GM19035 (cell line): Measurements from ENCODE around the gene KIF18B.

Experiments used
- ATAC-seq: cut with Tn5 transposase; IDR thresholded peaks from one replicate; pipeline ENCODE4 v1.9.1; 2021; ENCODE audit not compliant: unreplicated experiment

Gene KIF18B

DNA sequence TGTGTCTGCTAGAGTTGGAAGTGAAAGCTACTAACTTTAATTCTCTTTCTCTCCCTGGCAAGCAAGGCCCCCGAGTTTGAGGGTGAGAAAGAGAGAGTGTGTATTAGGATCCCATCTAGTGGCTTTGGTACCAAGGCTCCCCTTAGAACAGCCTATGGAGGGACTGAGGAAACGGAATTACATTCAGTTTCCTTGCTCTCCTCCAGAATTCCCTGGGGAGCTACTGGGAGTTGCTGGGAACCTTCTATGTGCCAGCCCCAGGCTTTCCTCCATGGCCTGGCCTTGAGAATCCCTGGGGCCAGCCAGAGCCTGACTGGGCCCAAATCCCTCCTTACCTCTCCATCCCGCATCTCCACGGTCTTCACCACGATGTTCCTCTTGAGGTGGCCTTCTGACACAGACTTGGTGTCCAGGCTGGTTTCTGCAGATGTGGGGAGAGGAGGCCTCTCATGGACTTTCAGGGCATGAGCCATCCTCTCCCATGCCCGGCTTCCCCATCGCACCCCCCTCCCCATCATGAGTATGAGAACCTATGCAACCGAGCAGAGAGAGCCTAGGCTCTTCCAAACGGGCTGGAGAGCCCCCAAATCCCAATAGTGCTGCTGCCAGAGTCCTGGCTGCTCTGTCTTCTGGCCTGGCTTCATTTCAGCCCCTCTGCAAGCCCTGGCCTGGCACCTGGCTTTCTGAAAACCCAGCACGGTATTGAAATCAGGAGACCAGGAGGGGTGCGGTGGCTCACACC, 39.7 kb downstream of the KIF18B start:
- no peak for ATAC-seq

GRCh38 chr17:44906763-44907728, 40.5 kb downstream of the KIF18B start:
- no peak for ATAC-seq

DNA sequence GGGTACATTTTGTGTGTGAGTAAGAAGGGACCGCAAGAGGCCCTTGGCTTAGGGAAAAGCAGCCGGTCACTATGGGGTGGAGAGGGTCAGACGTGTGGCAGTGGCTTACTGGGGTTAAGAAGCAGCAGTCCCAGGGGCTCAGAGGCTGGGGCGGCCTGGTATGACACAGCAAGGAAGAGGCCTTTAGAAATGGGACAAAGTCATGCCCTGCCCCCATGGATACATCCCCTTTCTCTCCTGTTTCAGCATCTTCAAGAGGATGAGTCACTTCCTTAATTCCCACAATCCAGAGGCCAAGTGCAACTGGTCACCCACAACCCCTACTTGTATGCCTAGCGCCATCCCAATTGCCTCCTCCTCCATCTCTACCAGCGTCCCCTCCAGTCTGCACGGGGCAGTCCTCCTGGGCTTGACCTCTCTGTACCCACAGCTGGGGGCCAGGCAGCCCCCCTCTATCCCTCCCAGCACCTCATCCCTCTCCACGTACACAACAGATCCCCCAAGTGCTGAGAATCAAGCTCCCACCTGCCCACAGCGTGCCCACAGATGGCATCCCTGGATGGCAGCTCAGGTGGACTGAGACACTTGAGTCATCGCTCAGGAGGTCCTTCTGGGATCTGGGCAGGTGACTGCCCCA, 41.4 kb downstream of the KIF18B start:
- no peak for ATAC-seq

- no peak for ATAC-seq
Measured at GRCh38 chr17:44905006-44906000, 42.3 kb downstream of the KIF18B start.

- no peak for ATAC-seq
Measured at GRCh38 chr17:44904001-44904984, 43.3 kb downstream of the KIF18B start.

GRCh38 chr17:44903012-44903685, 44.4 kb downstream of the KIF18B start:
- ATAC-seq: no peak

- no peak for ATAC-seq
Measured at GRCh38 chr17:44902135-44902760, 45.3 kb downstream of the KIF18B start.

DNA sequence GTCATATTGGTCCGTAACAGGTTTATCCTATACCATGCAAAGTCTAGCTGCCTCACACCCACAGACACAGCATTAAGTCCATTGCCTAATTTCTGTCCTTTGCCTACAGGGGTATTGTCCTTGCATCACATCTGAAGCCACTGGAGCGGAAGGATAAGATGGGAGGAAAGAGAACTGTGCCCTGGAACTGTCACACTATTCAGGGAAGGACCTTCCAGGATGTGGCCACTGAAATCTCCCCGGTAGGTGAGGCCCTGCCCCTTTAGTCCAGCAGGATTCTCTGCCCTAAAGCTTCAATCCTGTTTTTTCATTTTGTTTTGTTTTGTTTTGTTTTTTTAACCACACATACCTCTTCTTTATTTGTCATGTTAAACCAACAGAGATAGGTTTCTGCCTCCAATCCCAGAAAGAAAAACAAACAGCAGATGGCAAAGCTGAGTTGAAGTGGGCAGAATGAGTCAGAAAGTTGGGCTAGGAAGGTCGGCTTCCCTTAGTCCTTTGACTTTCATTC, 46.1 kb downstream of the KIF18B start:
- ATAC-seq: no peak

DNA sequence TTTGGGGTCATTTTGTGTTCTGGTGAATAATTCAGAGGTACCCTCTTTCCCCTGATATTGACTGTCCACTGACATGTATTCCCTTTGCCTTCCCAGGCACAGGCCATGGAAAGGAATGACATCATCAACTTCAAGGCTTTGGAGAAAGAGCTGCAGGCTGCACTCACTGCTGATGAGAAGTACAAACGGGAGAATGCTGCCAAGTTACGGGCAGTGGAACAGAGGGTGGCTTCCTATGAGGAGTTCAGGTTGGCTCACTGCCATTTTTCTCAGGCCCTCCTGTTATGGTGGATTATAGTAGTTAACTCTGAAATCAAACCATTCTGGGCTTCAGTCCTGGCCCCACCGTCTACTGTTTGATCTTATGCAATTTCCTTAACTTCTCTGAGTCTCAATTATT, 46.7 kb downstream of the KIF18B start:
- ATAC-seq: no peak

GRCh38 chr17:44899074-44899782, 48.3 kb downstream of the KIF18B start, which contains the start of gene EFTUD2:
TSS of gene EFTUD2 (minus strand) at chr17:44899445. CDS start at chr17:44894521, 4,924 bp downstream.
- ATAC-seq: peak; percentile 81

DNA sequence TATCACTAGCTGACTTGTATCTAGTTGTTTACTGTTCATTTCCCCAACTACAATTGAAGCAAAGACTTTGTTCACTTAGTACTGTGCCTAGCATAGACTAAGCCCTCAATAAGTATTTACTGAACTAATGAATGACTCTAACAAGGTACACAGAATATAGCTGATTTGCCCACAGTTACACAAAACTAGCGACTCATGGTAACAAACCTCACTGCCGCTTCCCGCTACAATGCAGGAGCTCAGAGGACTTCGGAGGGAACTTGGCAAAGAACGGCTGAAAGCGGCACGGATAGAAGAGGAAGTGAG, 48.9 kb downstream of the KIF18B start:
- ATAC-seq: no peak

- no peak for ATAC-seq
Measured at GRCh38 chr17:44894642-44895041, 52.9 kb downstream of the KIF18B start.

- ATAC-seq: no peak
Measured at GRCh38 chr17:44892250-44892649, 55.3 kb downstream of the KIF18B start.

- no peak for ATAC-seq
Measured at GRCh38 chr17:44889003-44889402, 58.6 kb downstream of the KIF18B start.

DNA sequence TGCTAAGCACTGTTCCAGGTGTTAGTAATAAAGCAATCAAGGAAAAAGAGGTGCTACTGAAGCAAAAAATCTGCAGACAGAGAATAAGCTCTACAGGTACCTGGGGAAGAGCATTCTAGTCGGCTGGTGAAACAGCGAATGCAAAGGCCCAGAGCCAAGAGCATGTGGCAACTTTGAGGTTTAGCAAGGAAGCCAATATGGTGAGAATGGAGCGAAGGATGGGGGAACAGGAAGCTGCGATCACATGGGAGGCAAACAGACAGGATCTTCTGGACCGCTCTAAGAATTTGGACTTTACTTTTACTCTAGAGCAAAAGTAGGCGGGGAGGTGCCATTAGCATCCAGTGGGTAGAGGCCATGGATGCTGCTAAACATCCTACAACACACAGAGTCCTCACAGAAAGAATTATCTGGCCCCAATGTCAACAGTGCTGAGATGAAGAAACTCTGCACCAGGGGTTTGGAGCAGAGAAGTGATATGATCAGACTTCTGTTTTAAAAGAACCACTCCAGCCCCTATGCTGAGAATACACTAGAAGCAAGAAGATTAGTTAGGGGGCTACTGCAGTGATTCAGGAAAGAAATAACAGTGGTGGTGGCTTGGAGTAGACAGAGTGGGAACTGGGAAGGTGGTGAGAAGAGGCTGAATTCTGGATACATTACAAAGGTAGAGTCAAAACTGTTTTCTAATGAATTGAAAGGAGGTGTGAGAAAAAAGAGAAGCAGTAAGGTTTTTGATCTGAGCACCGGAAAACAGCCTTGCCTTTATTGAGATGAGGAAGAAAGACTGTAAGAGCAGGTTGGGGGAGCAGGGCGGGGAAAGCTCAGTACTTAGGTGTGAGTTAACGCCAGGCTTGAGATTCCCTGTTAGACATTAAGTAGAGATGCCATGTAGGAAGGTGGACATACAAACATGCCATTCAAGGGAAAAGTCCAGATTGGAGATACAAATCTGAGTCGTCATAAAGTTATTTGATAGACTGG, 59.3 kb downstream of the KIF18B start:
- ATAC-seq: no peak

DNA sequence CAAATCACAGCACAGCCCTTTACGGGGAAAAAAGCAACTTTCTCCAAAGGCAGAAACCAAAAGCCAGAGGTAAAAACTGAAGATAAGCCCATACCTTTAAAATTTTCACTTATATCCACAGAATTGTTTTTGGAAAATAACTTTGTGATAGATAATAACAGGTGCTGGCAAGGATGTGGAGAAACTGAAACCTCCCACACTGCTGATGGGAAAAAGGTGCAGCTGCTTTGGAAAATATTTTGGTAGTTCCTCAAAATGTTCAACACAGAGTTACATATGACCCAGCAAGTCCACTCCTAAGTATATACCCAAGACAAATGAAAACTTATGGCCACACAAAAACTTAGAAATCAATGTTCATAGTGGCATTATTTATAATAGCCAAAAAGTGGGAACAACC, 60.6 kb downstream of the KIF18B start:
- ATAC-seq: no peak
